Stimulated activated CD8-positive, alpha-beta memory T cell treated with anti-CD3 and anti-CD28 coated beads, Interleukin-4, amount 100 ng/mL, for 4 hours (primary cell): ENCODE measurements around the gene TMEM217.
"Not testable (repeated sequence)": the region's sequence is repeated elsewhere in the genome, so short reads cannot be mapped to it uniquely, and the experiment has no call there.

Source experiments
- DNase-seq, 2 donors: peaks; one replicate each; pipeline ENCODE4 v3.0.0-alpha.2; 2020; ENCODE audit warnings: low read depth in 2 of 2, low spot score in 1 of 2

Gene TMEM217

DNA sequence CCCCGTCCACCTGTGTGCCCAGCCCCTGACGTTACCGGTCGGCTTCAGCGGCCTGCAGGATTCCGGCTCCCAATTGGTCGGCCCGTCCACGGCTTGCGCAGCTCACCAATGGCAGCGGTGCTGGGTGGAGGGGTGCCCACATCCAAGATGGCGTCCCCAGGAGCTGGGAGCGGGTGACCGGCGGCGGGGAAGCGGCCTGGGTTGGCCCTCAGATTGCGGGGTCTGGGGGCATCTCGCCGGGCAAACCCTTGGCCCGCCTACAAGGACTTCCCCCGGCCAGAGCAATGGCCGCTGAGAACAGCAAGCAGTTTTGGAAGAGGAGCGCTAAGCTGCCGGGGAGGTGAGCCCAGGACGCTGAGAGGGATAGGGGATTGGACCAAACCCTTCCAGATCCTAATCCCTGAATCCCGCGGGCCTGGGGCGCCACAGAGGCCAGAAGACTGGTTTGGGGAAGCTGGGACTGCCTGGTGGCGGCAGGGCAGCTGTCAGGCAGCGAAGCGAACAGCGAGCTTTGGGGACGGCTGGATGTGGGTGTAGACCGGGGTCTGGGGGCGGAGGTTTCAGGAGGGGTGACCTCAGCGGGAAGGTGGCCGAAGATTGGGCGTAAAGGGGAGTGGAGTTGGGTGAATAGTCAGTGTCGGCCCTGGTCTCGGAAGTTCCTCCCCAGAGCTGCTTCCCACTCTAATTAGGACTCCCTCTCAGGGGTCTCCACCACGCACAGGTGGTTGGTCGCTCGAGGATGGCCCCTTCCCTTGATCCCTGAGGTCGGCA is at the start of gene TMEM217, which contains the start of gene TBC1D22B:
TSS of gene TMEM217 (minus strand) at position 511 of the 771 bp plus-strand sequence. CDS start 39,114 bp downstream, outside the sequence.
TSS of gene TBC1D22B (plus strand) at position 139 of the 771 bp plus-strand sequence. CDS start at position 285, 146 bp downstream.
- peak; percentile 85 to 91 for DNase-seq

DNA sequence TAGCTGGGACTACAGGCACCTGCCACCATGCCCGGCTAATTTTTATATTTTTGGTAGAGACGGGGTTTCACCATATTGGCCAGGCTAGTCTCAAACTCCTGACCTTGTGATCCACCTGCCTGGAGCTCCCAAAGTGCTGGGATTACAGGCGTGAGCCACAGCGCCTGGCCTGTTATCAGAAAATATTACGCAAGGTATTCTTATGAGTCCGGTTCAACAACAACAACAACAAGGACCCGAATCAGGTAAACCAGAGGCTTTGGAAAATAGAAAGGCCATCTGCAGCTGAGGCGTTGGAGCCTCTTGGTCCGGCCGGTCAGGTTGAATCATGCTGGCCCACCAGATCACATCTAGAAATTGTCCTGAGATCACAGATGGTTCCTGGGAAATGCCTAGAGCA is 49.5 kb upstream of the TMEM217 start:
- DNase-seq = not testable (repeated sequence)

DNA sequence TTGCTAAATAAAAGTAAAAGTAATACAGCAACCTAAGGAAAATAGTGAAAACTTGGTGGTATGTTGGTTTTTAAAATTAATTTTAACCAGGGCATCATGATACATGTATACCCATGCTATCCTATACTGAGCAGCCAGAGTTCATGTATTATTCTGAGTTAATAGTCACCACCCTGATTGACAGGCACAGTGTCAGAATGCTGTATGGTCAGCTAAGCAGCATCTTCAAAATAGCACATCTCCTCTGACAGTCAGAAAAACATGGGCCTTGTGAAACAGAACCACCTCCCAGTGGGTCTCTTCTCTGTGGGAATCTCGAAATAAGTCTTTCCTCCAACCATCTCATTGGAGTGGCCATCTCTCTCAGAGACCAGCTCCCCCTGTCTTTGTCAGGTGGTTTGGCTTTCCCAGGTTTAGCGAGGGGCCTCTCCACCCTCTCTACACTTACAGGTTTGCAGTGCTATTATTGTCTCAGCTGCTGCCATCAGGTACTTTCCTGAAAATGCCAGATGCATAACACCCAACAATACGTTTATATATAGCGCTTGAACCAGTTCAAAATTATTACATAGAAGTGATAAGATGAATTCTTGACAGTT is 48.8 kb upstream of the TMEM217 start:
- DNase-seq = no peak

DNA sequence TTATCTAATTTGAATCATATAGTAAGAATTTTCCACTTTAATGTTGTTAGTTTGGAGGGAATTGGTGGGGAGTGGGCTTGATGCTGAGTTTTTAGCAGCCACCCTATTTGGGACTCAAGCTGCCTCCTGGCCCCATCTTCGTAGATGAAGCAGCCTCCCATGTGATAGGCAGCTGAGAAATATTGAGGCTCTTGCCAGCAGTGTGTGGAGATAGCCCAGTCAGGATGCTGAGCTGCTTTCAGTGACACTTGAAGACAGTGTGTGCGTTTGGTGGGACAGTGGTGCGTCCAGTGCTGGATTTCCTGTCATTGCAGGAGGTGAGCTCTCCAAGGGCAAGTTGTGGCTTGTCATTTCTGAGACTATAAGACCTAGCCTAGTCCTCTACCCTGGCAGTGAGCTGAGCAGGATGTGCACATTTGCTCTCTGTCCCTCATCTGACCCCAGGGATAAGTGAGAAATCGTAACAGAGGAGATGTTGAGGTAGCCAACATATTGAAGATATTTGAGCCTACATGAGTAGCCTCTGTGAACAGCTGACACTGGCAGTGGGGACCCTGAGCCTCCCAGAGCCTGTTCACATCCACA is 48.0 kb upstream of the TMEM217 start:
- no peak for DNase-seq

DNA sequence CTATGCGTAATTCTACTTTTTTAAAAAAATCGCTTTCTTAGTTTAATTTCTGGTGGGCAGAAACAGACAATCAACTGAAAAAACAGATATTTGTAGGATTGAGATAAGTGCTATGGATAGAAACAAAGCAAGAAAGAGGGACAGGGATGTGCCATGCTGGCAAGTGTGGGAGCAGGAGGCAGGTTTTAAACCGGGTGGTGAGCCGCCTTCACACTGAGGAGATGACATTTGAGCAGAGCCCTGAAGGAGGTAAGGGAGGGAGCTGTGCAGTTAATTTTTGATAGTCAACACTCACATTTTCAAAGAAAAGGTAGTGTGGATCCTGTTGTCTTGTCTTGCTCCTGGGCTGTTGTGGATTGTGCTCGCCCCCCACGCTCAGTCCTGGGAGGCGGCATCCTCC is 46.8 kb upstream of the TMEM217 start:
- DNase-seq = no peak

DNA sequence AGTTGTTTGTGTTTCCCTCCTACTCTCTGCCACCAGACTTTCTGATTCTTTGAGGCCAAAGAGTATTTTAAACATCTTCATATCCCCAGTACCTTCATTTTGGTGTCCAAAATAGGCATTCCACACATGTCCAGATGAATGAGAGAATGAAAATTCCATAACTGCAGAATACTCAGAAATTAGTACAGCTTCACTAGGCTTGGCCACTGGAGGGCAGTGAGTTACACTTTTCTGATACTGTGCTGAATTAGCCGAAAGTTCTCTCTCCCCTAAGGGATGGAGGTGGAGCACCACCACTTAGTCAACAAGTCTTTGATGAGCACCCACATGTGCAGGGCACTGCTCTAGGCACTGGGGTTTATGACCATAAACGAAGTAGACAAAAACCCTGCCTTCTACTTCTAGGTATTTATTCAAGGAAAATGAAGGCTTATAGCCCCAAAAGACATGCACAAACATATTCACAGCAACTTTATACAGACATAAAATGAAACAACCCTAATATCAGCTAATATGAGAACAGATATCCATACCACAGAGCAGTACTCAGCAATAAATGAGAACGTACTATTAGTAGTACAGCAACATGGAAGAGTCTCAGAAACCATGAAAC is 46.1 kb upstream of the TMEM217 start:
- no peak for DNase-seq

DNA sequence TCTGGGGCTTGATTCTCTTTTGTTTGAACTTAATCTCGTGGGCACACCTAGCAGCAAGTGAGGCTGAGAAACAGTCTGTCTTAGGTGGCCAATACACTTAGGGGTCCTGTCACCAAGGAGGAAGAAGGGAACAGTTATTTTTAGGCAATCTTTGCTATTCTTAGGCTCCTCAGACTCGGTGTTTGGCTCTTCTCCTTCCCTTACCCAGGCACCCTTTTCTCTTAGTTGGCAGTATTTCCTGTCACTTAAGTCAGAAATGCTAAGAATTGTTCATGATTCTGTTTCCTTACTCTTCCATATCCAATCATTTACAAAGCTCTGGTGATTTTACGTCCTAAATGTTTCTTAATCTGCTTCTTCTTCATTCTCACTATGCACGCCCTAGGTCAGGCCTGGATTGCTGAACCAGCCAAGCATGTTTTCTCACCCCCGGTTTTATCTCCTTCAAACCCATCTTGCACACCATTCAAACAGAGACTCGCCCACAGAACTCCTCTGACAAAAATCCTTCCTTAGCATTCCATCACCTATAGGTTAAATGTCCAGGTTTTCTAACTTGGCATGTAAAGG is 45.2 kb upstream of the TMEM217 start:
- DNase-seq = no peak

DNA sequence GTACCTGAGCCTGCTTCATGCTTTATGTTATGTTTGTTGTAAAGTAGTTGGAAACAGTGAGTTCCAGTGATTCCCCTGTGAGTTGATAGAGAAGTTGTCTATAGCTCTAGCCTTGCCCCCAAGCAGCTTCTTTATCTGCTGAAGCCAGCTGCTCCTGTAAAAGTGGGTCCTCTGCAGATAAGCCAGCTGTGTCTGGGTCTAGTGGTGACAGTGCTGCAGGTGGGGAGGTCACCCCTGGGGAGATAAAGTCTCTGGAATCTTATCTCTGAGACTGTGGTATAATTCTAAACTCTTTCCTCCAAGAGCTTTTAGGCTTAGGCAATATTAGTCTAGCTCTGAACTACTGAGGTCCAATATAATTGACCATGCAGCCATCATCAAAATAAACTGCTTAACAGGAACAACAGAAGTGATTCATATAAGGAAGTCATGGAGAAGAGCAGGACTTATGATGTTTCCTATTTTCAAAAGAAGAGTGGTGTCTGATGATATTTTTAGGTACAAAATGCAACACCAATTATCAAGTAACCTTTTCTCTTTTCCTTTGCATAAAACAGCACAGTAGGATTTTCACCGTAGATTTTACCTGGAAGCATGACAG is 44.2 kb upstream of the TMEM217 start:
- no peak for DNase-seq

DNA sequence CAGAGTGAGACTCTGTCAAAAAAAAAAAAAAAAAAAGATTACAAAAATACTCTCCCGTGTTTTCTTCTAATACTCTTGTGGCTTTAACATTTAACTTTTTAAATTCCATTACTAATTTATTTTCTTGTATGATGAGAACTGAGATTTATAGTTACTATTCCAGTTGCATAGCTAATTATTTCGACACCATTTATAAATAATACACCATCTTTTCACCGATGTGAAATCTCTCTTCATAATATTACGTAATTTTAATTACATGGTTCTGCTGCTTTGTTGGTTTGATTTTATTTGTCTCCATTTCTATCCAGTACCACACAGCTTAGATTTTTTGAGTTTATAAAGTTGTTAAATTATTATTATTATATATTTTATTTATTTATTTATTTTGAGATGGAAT is 42.0 kb upstream of the TMEM217 start:
- no peak for DNase-seq

DNA sequence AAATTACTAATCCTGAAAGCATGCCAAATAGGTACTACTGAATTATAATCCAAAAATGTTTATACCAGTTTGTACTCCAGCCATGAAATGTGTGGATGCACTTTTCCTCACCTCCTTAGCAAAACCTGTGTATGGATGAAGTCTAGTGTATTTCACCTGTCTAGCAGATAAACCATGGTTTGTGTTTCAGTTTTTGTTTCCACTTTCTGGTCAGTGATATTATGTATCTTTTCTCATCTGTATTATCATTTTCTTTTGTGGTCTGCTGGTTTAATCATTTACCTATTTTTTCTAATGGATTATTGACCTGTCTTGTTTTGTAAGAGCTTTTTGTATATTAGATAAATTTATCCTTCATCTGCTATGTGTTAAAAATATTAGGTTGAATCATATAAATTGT is 41.0 kb upstream of the TMEM217 start:
- DNase-seq = no peak

DNA sequence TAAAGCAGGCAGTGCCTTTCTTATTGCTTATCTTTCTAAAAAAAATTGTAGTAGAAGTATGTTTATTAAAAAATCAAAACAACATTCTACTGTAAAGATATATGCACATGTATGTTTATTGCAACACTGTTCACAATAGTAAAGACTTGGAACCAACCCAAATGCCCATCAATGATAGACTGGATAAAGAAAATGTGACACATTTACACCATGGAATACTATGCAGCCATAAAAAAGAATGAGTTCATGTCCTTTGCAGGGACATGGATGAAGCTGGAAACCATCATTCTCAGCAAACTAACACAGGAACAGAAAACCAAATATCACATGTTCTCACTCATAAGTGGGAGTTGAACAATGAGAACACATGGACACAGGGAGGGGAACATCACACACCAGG is 39.7 kb upstream of the TMEM217 start:
- not testable (repeated sequence) for DNase-seq

DNA sequence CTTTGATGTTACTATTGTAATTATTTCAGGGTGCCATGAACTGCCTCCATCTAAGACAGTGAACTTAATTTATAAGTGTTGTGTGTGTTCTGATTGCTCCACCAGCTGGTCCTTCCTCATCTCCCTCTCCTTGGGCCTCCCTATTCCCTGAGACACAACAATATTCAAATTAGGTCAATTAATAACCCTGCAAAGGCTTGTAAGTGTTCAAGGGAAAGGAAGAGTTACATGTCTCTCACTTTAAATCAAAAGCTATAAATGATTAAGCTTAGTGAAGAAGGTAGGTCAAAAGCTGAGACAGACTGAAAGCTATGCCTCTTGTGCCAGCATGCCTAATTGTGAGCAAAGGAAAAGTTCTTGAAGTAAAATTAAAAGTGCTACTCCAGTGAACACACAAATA is 35.5 kb upstream of the TMEM217 start:
- no peak for DNase-seq

DNA sequence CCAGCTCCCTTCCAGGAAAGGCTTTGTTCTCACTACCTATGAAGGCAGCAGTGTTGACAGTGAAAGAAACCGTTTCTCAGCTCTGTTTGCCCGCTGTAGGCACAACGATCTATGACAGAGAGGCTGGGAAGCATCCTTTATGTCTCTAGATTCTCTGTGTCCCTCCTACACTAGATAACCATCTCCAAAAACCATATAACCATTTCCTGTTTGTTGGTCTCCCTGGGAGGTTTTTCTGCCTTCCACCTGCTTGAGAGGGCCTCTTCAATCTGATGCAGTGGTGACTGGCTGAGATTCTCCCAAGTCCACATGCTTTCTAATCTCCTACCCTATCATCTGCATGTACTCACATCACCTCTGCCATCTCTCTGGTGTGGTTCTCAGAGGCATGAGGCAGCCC is 32.0 kb upstream of the TMEM217 start:
- no peak for DNase-seq

DNA sequence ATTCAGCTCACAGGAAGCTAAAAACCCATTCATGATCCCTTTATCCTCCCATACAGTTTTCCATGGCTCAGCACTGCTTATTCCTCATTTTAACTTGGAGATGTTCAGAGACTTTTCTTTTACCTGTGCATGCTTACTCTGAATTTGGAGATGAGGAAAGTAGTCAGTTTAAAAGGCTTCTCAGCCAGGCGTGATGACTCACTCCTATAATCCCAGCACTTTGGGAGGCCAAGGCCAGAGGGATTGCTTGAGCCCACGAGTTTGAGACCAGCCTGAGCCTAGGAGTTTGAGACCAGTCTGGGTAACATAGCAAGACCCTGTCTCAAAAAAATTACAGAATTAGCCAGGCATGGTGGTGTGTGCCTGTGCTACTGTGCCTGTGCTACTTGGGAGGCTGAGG is 30.3 kb upstream of the TMEM217 start:
- no peak for DNase-seq

DNA sequence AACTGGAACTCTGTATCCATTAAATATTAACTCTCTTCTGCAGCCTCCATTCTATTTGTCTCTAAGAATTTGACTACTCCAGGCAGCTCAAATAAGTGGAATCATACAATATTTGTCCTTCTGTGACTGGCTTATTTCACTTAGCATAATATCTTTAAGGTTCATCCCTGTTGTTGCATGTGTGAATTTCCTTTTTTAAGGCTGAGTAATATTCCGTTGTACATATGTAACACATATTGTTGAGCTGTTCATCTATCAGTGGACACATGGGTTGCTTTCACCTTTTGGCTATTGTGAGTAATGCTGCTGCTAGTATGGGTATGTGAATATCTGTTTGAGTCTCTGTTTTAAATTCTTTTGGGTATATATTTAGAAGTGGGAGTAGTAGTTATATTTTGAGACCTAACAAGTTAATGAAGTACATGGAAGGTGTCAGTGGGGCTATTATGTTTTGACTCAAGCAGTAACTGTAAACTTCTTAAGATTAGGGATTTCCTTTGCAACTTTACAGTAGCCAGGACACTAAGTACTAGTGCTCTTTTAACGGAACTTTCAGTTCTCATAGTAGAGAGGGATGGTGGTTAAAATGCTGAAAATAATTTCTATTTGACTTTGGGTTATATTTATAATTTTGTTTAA is 29.7 kb upstream of the TMEM217 start:
- DNase-seq = no peak

DNA sequence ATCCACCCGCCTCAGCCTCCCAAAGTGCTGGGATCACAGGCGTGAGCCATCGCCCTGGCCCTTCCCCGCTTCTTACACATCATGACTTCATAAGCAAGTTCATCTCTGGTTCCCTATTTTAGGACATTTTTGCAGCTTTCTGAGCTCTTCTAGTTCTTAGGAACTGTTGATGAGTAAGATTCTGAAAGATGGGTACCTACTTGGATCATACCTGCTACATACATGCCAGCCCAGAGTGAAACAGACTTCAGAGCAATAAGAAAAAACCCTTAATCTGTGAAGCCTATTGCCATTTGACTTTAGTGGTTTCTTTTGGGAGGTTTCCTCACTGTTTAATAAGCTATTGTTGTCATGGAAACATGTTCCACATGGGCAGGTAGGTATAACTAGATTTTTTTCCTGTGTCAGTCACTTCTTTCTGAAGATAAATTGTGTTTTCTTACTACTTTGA is 27.9 kb upstream of the TMEM217 start:
- no peak for DNase-seq

DNA sequence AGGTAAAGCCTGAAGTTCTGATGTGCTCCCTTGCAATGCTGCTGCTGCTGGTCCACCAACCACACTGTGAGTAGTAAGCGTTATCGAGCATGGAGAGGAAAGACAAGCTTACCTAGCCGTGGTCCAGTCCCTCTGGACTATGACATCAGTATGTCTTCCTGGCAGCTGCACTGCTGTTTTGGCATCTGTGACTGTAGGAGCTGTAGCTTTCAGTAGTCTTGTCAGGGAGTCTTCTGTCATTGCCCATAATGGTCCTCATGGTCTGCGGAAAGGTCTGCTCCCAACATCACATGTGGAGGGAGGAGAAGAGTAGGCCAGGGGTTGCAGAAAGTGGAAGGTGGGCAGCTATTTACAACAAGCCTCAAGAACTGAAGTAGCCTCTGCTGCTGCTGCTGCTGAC is 26.8 kb upstream of the TMEM217 start:
- no peak for DNase-seq

DNA sequence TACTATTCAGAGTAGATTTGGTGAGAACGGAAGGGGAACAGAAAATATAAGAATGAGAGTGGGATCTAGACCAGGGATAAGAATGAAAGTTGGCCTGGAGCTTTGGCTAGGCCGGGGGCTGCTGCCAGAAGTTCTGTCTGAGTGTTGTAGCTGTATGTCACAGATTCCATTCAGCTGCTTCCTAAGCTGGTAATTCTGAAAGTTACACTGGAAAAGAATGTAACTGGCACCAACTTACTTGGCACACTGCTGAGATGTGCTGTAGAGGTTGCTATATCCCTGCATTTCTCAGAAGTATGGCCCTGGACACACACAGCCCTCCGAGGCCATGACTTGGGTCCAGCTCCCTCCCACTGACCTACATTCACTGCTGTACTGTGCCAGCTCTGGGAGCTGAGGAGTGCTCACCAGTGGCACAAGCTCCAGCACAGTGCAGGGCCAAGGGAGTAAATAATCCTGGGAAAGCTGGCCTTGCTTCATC is 25.8 kb upstream of the TMEM217 start:
- no peak for DNase-seq

DNA sequence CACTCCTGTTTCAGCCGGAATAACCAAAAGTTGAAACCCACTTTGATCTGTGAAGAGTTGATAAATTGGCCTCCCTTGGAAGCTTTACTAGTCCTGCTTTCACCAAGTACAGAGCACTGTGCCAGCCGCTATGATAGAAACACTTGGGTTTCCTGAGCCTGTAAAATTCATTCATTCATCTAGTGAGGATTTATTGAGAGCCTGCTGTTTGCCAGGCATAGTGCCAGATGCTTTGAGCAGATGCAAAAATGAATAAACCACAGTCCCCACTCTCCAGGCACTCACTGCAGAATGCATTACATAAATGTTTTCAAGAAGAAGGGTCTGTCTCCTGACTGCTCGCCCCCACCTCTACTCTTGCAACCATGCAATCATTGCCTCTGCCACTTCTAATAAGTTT is 25.3 kb upstream of the TMEM217 start:
- no peak for DNase-seq

DNA sequence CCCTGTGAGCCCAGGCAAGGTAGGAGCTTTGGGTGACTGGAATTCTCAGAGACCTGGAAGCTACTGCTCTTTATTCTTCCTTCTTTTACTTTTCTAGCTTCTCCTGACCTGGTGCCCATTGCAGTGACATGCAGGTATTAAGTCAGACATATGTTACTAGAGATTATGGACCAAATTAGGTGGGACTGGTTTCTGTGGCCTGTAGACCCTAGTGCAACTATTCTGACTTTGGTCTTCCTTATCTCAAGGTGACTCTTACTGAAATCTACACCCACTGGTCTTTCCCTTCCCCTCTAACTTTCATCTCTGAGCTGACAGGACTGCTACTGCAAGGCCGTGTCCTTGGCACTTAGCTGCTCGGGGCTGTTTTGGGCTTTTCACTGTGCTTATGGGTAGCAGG is 24.4 kb upstream of the TMEM217 start:
- DNase-seq = no peak
